K562 (cell line): ENCODE data around the gene CNTF. TPM values are rescaled to one million over a fixed set of nuclear protein-coding genes. Genes with fewer than 3 reads are reported as not detected.

Source experiments
- ATAC-seq: fragments of 200-7000 bp; cut with Tn5 transposase; 3 replicates; pipeline ENCODE4 v1.9.1; 2020; ENCODE audit warnings: moderate library complexity
- BruUV-seq: library from RNA; stranded (reverse); fragments of 400-500 nt; replicated peaks from 2 replicates; lab custom pipeline; 2021; lab: Mats Ljungman, UMichigan
- CTCF ChIA-PET: fragments of 300-600 bp; formaldehyde crosslinking; extraction: SDS; loops from one replicate; lab custom pipeline; 2021; ENCODE audit warnings: low intra/inter-chr PET ratio; lab: Yijun Ruan, JAX
- POLR2A ChIA-PET: fragments of 300-600, 350-650 bp; sonication (Branson Sonifier 250); formaldehyde crosslinking; extraction: SDS; loops from one replicate; lab custom pipeline; 2021; ENCODE audit warnings: antibody characterized with exemption, inconsistent platforms; lab: Yijun Ruan, JAX
- DNase-seq, 4 experiments: peaks; one replicate each; pipeline versions ENCODE4 v3.0.0 to v3.0.0-alpha.2; 2011 to 2018; ENCODE audit warnings: low spot score in 3 of 4, mixed read lengths in 3 of 4; ENCODE audit errors: extremely low read depth in 1 of 4
- FAIRE-seq: peaks from 2 replicates; lab custom pipeline; 2011; peaks lifted over from hg19 to GRCh38; lab: Jason Lieb, UNC
- H2AFZ ChIP-seq: 2 replicates; pipeline ENCODE4 v1.6.0; 2011; ENCODE audit warnings: low read depth, low read length, control low read depth, inconsistent platforms
- H3K27ac ChIP-seq: fragments of 200-600 bp; 3 replicates; pipeline ENCODE4 v1.8.0; 2011; ENCODE audit warnings: low read depth, mild to moderate bottlenecking, control low read depth, inconsistent platforms, low read length, moderate library complexity, mixed read lengths; ENCODE audit errors: extremely low read depth
- H3K27me3 ChIP-seq, 2 experiments: fragments of 300-600 bp in 1 of 2; 2 replicates in 1 of 2; 3 replicates in 1 of 2; pipeline versions ENCODE4 v1.6.0 to v1.8.0; 2011; ENCODE audit warnings: inconsistent platforms in 2 of 2, low read length in 2 of 2, mild to moderate bottlenecking in 1 of 2, mixed read lengths in 1 of 2, moderate library complexity in 1 of 2; ENCODE audit not compliant: control insufficient read depth in 2 of 2, insufficient read depth in 2 of 2
- H3K36me3 ChIP-seq: fragments of 300-600 bp; 3 replicates; pipeline ENCODE4 v1.8.0; 2011; ENCODE audit warnings: mild to moderate bottlenecking, low read length, inconsistent platforms; ENCODE audit not compliant: control insufficient read depth, insufficient read depth
- H3K4me1 ChIP-seq, 2 experiments: fragments of 200-600 bp in 1 of 2; replicated peaks in 1 of 2; 2 replicates in 1 of 2; 3 replicates in 1 of 2; pipeline versions ENCODE4 v1.5.1 to v1.8.0; 2011; ENCODE audit warnings: inconsistent platforms in 2 of 2, low read length in 2 of 2, mild to moderate bottlenecking in 1 of 2, mixed read lengths in 1 of 2, moderate library complexity in 1 of 2; ENCODE audit not compliant: control insufficient read depth in 2 of 2, insufficient read depth in 2 of 2
- H3K4me2 ChIP-seq: 2 replicates; pipeline ENCODE4 v1.6.1; 2011; ENCODE audit warnings: low read length, control low read depth, inconsistent platforms, mixed read lengths; ENCODE audit not compliant: insufficient read depth
- H3K4me3 ChIP-seq: fragments of 200-600 bp; sonication (generic), shearing (Covaris generic); 2 replicates; pipeline ENCODE4 v1.5.1; 2016; ENCODE audit warnings: control low read depth, inconsistent platforms
- H3K79me2 ChIP-seq: fragments of 200-600 bp; 3 replicates; pipeline ENCODE4 v1.8.0; 2011; ENCODE audit warnings: low read length, inconsistent platforms; ENCODE audit not compliant: control insufficient read depth, insufficient read depth
- H3K9ac ChIP-seq, 2 experiments: 2 replicates each; pipeline versions ENCODE4 v1.6.0 to v1.6.1; 2011; ENCODE audit warnings: low read depth in 2 of 2, low read length in 2 of 2, control low read depth in 1 of 2, inconsistent platforms in 1 of 2, mild to moderate bottlenecking in 1 of 2, mixed read lengths in 1 of 2; ENCODE audit not compliant: insufficient read depth in 1 of 2
- H3K9me1 ChIP-seq: one replicate; pipeline ENCODE4 v1.6.0; 2011; ENCODE audit warnings: inconsistent platforms, mild to moderate bottlenecking, low read length, moderate library complexity; ENCODE audit not compliant: control insufficient read depth, insufficient read depth
- H3K9me3 ChIP-seq: replicated peaks from 2 replicates; pipeline ENCODE4 v1.5.1; 2011; ENCODE audit warnings: low read depth, low read length, inconsistent platforms; ENCODE audit not compliant: control insufficient read depth, insufficient read depth
- H4K20me1 ChIP-seq: replicated peaks from 2 replicates; pipeline ENCODE4 v1.6.1; 2011; ENCODE audit warnings: low read length, inconsistent platforms, mixed read lengths; ENCODE audit not compliant: control insufficient read depth, insufficient read depth
- CHD4 ChIP-seq: fragments of 200-600 bp; sonication (generic); IDR thresholded peaks from 3 replicates; pipeline ENCODE4 v1.6.1; 2012; ENCODE audit warnings: low read depth, mild to moderate bottlenecking, mixed read lengths, low read length, inconsistent platforms; ENCODE audit not compliant: insufficient read depth, insufficient replicate concordance, poor library complexity, severe bottlenecking
- CTCF ChIP-seq, 3 experiments: IDR thresholded peaks in 2 of 3; conservative IDR thresholded peaks in 1 of 3; 2 replicates each; pipeline ENCODE4 v1.5.1; 2011 to 2012; ENCODE audit warnings: low read length in 3 of 3, mild to moderate bottlenecking in 3 of 3, control low read depth in 2 of 3, improper control_type of control experiment in 1 of 3, inconsistent platforms in 1 of 3, low read depth in 1 of 3, mixed read lengths in 1 of 3, moderate library complexity in 1 of 3; ENCODE audit not compliant: insufficient read depth in 2 of 3
- GTF2A2 ChIP-seq: IDR thresholded peaks from 2 replicates; pipeline ENCODE4 v1.6.1; 2016; ENCODE audit warnings: mild to moderate bottlenecking, missing genetic modification characterization, missing compliant biosample characterization
- KHSRP ChIP-seq: fragments of 450-650 bp; IDR thresholded peaks from 2 replicates; pipeline ENCODE4 v1.6.1; 2017
- PBX2 ChIP-seq, 2 experiments: IDR thresholded peaks in 1 of 2; conservative IDR thresholded peaks in 1 of 2; 2 replicates each; pipeline ENCODE4 v1.6.1; 2016; ENCODE audit warnings: low read depth in 2 of 2, mild to moderate bottlenecking in 1 of 2, missing compliant biosample characterization in 1 of 2, missing genetic modification characterization in 1 of 2, moderate library complexity in 1 of 2
- PCBP1 ChIP-seq: fragments of 200-400 bp; formaldehyde crosslinking; IDR thresholded peaks from 2 replicates; pipeline ENCODE4 v1.6.1; 2018; ENCODE audit warnings: mild to moderate bottlenecking, low read depth, low read length; ENCODE audit not compliant: poor library complexity, severe bottlenecking
- POLR2B ChIP-seq: fragments of 450-650 bp; IDR thresholded peaks from 2 replicates; pipeline ENCODE4 v1.6.1; 2018; ENCODE audit warnings: low read depth; ENCODE audit not compliant: partially characterized antibody
- PYGO2 ChIP-seq: fragments of 450-650 bp; IDR thresholded peaks from 2 replicates; pipeline ENCODE4 v1.6.1; 2016; ENCODE audit warnings: mild to moderate bottlenecking, missing genetic modification characterization, moderate library complexity, missing compliant biosample characterization
- SP1 ChIP-seq: sonication (generic); formaldehyde crosslinking; IDR thresholded peaks from 2 replicates; pipeline ENCODE4 v1.8.1; 2022; ENCODE audit warnings: mild to moderate bottlenecking, missing genetic modification reagents
- ZNF609 ChIP-seq: sonication (generic); formaldehyde crosslinking; IDR thresholded peaks from 2 replicates; pipeline ENCODE4 v1.8.1; 2023; ENCODE audit warnings: missing genetic modification reagents, mild to moderate bottlenecking, borderline replicate concordance
- WGBS: fragments of 100-300 bp; shearing (Covaris generic); methylation state at CpG from one replicate; pipeline ENCODE4 v1.1.6; 2016; ENCODE audit warnings: low coverage, mixed read lengths; ENCODE audit not compliant: insufficient coverage; ENCODE audit errors: missing lambda C conversion rate; 5-methylcytosine and 5-hydroxymethylcytosine counted together
- in situ Hi-C: fragments of 300-500 bp; cut with MboI; formaldehyde crosslinking; loops from 4 replicates; pipeline ENCODE4 v1.15.0; 2018; ENCODE audit warnings: inconsistent platforms, mixed read lengths
- intact Hi-C: fragments of 100-400 bp; cut with micrococcal nuclease; formaldehyde crosslinking; loops from 2 replicates; pipeline ENCODE4 v1.14.2; 2022
- polyA plus RNA-seq, 8 experiments: library from polyadenylated mRNA; depleted of rRNA in 4 of 8; stranded (reverse) in 5 of 8; unstranded in 3 of 8; fragments of >200 nt; fragmentation: Nextera tagmentation in 2 of 8; fragmentation: Illumina TruSeq in 1 of 8; extraction: Ambion mirVana in 2 of 8; extraction: Trizol in 1 of 8; gene quantifications; 2 replicates each; pipeline versions ENCODE4 v1.2.1 to v1.2.3, GENCODE V29; 2011 to 2014; ENCODE audit warnings: inconsistent platforms in 1 of 8, missing spikeins in 1 of 8
- total RNA-seq, 7 experiments: library from RNA; depleted of rRNA in 6 of 7; stranded (reverse); fragments of >200 nt in 6 of 7; fragmentation: Illumina TruSeq in 2 of 7; extraction: Trizol in 2 of 7; gene quantifications; 2 replicates each; pipeline versions ENCODE4 v1.2.1 to v1.2.3, GENCODE V29; 2011 to 2021; ENCODE audit warnings: low replicate concordance in 1 of 7

CNTF gene
- total and polyA plus RNA-seq, 9 of the 15 experiments (the other 6 are each of a cell fraction or from before 2014, with no cell fraction given): 0.17 to 5.0 (median 2.3) TPM

- TF ChIP-seq ZNF609: no peak
- no peak for TF ChIP-seq SP1
Observed at GRCh38 chr11:58628446-58628845, 6.0 kb downstream of the CNTF start (continued).

GRCh38 chr11:58629857-58630256 lies 7.4 kb downstream of the CNTF start:
- no peaks in the 10 kb centered on the region for H3K4me1 ChIP-seq
- ChIA-PET CTCF (interaction anchor here (0.6 to 1.5 kb wide), 4 partner anchors 53 to 159 kb away, joined by 3 to 6 read pairs (median 5); no protein-coding TSS in a partner anchor), POLR2A (interaction anchor here (0.8 to 1.2 kb wide), 3 partner anchors 8 to 21 kb away, joined by 3 to 4 read pairs (median 3); no protein-coding TSS in a partner anchor)
- 26% methylated on average over 2 of the region's 2 CpGs for WGBS
- H3K9me1 ChIP-seq: no peaks in the 10 kb centered on the region
- H3K36me3 ChIP-seq: peaks cover 30% of the 10 kb centered on the region
- peak; percentile 22 to 69 (median 38) for DNase-seq
- no TSS peak for BruUV-seq
- peak; percentile 74 for FAIRE-seq
- peak; percentile 86 for ATAC-seq
- no peak overlapping the region for H3K4me2 ChIP-seq
- H3K27ac ChIP-seq: no peak overlapping the region
- H4K20me1 ChIP-seq: no peaks in the 10 kb centered on the region
- H3K79me2 ChIP-seq: no peaks in the 10 kb centered on the region
- no peak overlapping the region for H2AFZ ChIP-seq
- H3K9me3 ChIP-seq: no peaks in the 10 kb centered on the region
- H3K9ac ChIP-seq: no peak overlapping the region
- intact Hi-C loops: loop anchor here (1.0 to 10.0 kb wide), 2 partner anchors 53 to 425 kb away; no protein-coding TSS in a partner anchor
- in situ Hi-C loops: loop anchor here (25.0 kb wide), 1 partner anchor 507 kb away; the partner anchor contains the start of gene FAM111A
- no peaks in the 10 kb centered on the region for H3K27me3 ChIP-seq
- no peak overlapping the region for H3K4me3 ChIP-seq
- no peak for TF ChIP-seq GTF2A2 (tag)
- TF ChIP-seq PCBP1: no peak
- TF ChIP-seq PBX2 (CRISPR knock-in tag; IDR thresholded peaks at IDR 0.05; ENCODE audit: low read depth): no peak
- no peak for TF ChIP-seq PBX2 (tag; conservative IDR thresholded peaks at IDR 0.05; ENCODE audit: low read depth)
- TF ChIP-seq PYGO2 (tag): no peak
- TF ChIP-seq CHD4: no peak
- peak; percentile 73 to 82 (median 75) for TF ChIP-seq CTCF (IDR thresholded peaks at IDR 0.05 in 2 of 3, conservative IDR thresholded peaks at IDR 0.05 in 1 of 3; ENCODE audit: insufficient read depth in 2 of 3, low read depth in 1 of 3, low read length in 3 of 3)
- TF ChIP-seq POLR2B: peak; percentile 25
- no peak for TF ChIP-seq KHSRP
